HepG2 (cell line): ENCODE results near the gene ANKMY2. TPM values are rescaled to one million over a fixed set of nuclear protein-coding genes. Genes with fewer than 3 reads are reported as not detected.

ENCODE experiments used
- ATAC-seq: fragments of 200-7000 bp; cut with Tn5 transposase; 3 replicates; pipeline ENCODE4 v1.9.1; 2020; ENCODE audit warnings: mild to moderate bottlenecking, moderate library complexity
- BruUV-seq: library from RNA; stranded (reverse); fragments of 400-500 nt; replicated peaks from 2 replicates; lab custom pipeline; 2021; lab: Mats Ljungman, UMichigan
- CTCF ChIA-PET: fragments of 300-600 bp; formaldehyde crosslinking; extraction: SDS; loops from one replicate; lab custom pipeline; 2021; ENCODE audit warnings: low total read pairs, inconsistent platforms, low intra/inter-chr PET ratio; lab: Yijun Ruan, JAX
- POLR2A ChIA-PET: fragments of 350-600 bp; sonication (Branson Sonifier 250); formaldehyde crosslinking; loops from one replicate; lab custom pipeline; 2020; ENCODE audit warnings: antibody characterized with exemption, inconsistent platforms; lab: Yijun Ruan, JAX
- DNase-seq: peaks from one replicate; pipeline ENCODE4 v3.0.0-alpha.2; 2015; ENCODE audit warnings: low spot score
- FAIRE-seq: peaks from 3 replicates; lab custom pipeline; 2011; peaks lifted over from hg19 to GRCh38; lab: Jason Lieb, UNC
- H2AFZ ChIP-seq: one replicate; pipeline ENCODE4 v1.6.1; 2011; ENCODE audit warnings: low read length, inconsistent platforms
- H3K27ac ChIP-seq: fragments of 300-600 bp; 3 replicates; pipeline ENCODE4 v1.8.0; 2011; ENCODE audit warnings: mixed run types, mild to moderate bottlenecking, mixed read lengths, low read length, inconsistent platforms; ENCODE audit not compliant: insufficient read depth; ENCODE audit errors: extremely low read length
- H3K27me3 ChIP-seq, 2 experiments: fragments of 200-600 bp in 1 of 2; 2 replicates in 1 of 2; 3 replicates in 1 of 2; pipeline versions ENCODE4 v1.6.0 to v1.8.0; 2011; ENCODE audit warnings: low read length in 2 of 2, mild to moderate bottlenecking in 2 of 2, moderate library complexity in 2 of 2, inconsistent platforms in 1 of 2; ENCODE audit not compliant: insufficient read depth in 2 of 2, control insufficient read depth in 1 of 2
- H3K36me3 ChIP-seq, 2 experiments: fragments of 200-600 bp in 1 of 2; replicated peaks in 1 of 2; 2 replicates in 1 of 2; 3 replicates in 1 of 2; pipeline versions ENCODE4 v1.5.1 to v1.8.0; 2011; ENCODE audit warnings: low read length in 2 of 2, inconsistent platforms in 1 of 2; ENCODE audit not compliant: insufficient read depth in 2 of 2, control insufficient read depth in 1 of 2
- H3K4me1 ChIP-seq: 2 replicates; pipeline ENCODE4 v1.5.1; 2012; ENCODE audit warnings: low read length, inconsistent platforms; ENCODE audit not compliant: insufficient read depth
- H3K4me2 ChIP-seq: 2 replicates; pipeline ENCODE4 v1.6.0; 2011; ENCODE audit warnings: low read depth, low read length, inconsistent platforms
- H3K4me3 ChIP-seq, 3 experiments: fragments of 200-600 bp in 1 of 3; sonication (generic), shearing (Covaris generic) in 1 of 3; replicated peaks in 1 of 3; 2 replicates each; pipeline ENCODE4 v1.5.1; 2011 to 2016; ENCODE audit warnings: low read length in 3 of 3, inconsistent platforms in 2 of 3, low read depth in 2 of 3, mild to moderate bottlenecking in 2 of 3, control low read depth in 1 of 3, mixed read lengths in 1 of 3; ENCODE audit not compliant: insufficient read depth in 1 of 3
- H3K79me2 ChIP-seq: one replicate; pipeline ENCODE4 v1.6.1; 2011; ENCODE audit warnings: low read length, inconsistent platforms; ENCODE audit not compliant: insufficient read depth
- H3K9ac ChIP-seq: 2 replicates; pipeline ENCODE4 v1.6.0; 2011; ENCODE audit warnings: mild to moderate bottlenecking, low read depth, low read length, inconsistent platforms; ENCODE audit not compliant: insufficient read depth
- H3K9me3 ChIP-seq: 2 replicates; pipeline ENCODE4 v1.5.1; 2012; ENCODE audit warnings: mild to moderate bottlenecking, low read length
- H4K20me1 ChIP-seq: 2 replicates; pipeline ENCODE4 v1.6.0; 2011; ENCODE audit warnings: inconsistent platforms, mild to moderate bottlenecking, low read length, moderate library complexity; ENCODE audit not compliant: insufficient read depth
- BCL6 ChIP-seq: IDR thresholded peaks from 2 replicates; pipeline ENCODE4 v1.6.1; 2016; ENCODE audit warnings: missing genetic modification reagents, missing compliant biosample characterization
- BORCS8-MEF2B ChIP-seq: sonication (generic); formaldehyde crosslinking; IDR thresholded peaks from 2 replicates; pipeline ENCODE4 v1.8.0; 2022; ENCODE audit warnings: mild to moderate bottlenecking, missing genetic modification reagents
- KLF9 ChIP-seq: IDR thresholded peaks from 2 replicates; pipeline ENCODE4 v1.6.1; 2016; ENCODE audit warnings: low read depth
- TBL1XR1 ChIP-seq: fragments of 150-350 bp; IDR thresholded peaks from 2 replicates; pipeline ENCODE4 v1.6.1; 2014; ENCODE audit warnings: borderline replicate concordance, low read length; ENCODE audit not compliant: partially characterized antibody
- ZBTB21 ChIP-seq: sonication (generic); formaldehyde crosslinking; IDR thresholded peaks from 2 replicates; pipeline ENCODE4 v1.4.0; 2020; ENCODE audit warnings: missing genetic modification reagents
- ZNF263 ChIP-seq: sonication (generic); formaldehyde crosslinking; IDR thresholded peaks from 2 replicates; pipeline ENCODE4 v1.4.0; 2020; ENCODE audit warnings: missing genetic modification reagents
- ZZZ3 ChIP-seq: sonication (generic); formaldehyde crosslinking; IDR thresholded peaks from 2 replicates; pipeline ENCODE4 v1.4.0; 2020; ENCODE audit warnings: missing genetic modification reagents, mild to moderate bottlenecking, borderline replicate concordance
- WGBS: methylation state at CpG from one replicate; pipeline ENCODE4 v1.1.6; 2017; ENCODE audit warnings: low lambda C conversion rate; 5-methylcytosine and 5-hydroxymethylcytosine counted together
- in situ Hi-C: cut with HindIII; loops from 2 replicates; pipeline ENCODE4 v1.10.0; 2017; ENCODE audit warnings: low pct_unique_long_range_greater_than_20kb; ENCODE audit not compliant: extremely low pct_ligation_motif_present
- intact Hi-C: fragments of 100-400 bp; cut with micrococcal nuclease; formaldehyde crosslinking; loops from one replicate; pipeline ENCODE4 v1.10.0; 2022; ENCODE audit not compliant: unreplicated experiment
- polyA plus RNA-seq, 8 experiments: library from polyadenylated mRNA; depleted of rRNA in 3 of 8; stranded (reverse) in 7 of 8; unstranded in 1 of 8; fragments of >200 nt; fragmentation: Illumina TruSeq in 4 of 8; extraction: Trizol in 4 of 8; gene quantifications; 2 replicates each; pipeline versions ENCODE4 v1.2.1 to v1.2.3, GENCODE V29; 2011 to 2016; ENCODE audit warnings: low read depth in 4 of 8, missing spikeins in 1 of 8, mixed read lengths in 1 of 8; ENCODE audit not compliant: insufficient read depth in 1 of 8
- total RNA-seq, 5 experiments: library from RNA; depleted of rRNA; stranded (reverse); fragments of >200 nt; fragmentation: Illumina TruSeq; extraction: Trizol; gene quantifications; 2 replicates each; pipeline ENCODE4 v1.2.3, GENCODE V29; 2016; ENCODE audit warnings: low read depth in 1 of 5
- TF ChIP-seq, protein P1 (sequence below): IDR thresholded peaks from 2 replicates; pipeline ENCODE4 v1.6.1; 2016; ENCODE audit warnings: low read depth, control low read depth
- TF ChIP-seq, protein P2 (sequence below): sonication (generic); formaldehyde crosslinking; IDR thresholded peaks from 2 replicates; pipeline ENCODE4 v1.5.0; 2020; ENCODE audit warnings: missing genetic modification reagents
- TF ChIP-seq, protein P3 (sequence below): sonication (generic); formaldehyde crosslinking; IDR thresholded peaks from 2 replicates; pipeline ENCODE4 v1.8.1; 2022; ENCODE audit warnings: low read depth, mild to moderate bottlenecking, missing genetic modification reagents

ANKMY2 gene
- total and polyA plus RNA-seq, 2 of the 13 experiments (the other 11 are each of a cell fraction or from before 2014, with no cell fraction given), result 12.2 to 21.6 TPM

DNA sequence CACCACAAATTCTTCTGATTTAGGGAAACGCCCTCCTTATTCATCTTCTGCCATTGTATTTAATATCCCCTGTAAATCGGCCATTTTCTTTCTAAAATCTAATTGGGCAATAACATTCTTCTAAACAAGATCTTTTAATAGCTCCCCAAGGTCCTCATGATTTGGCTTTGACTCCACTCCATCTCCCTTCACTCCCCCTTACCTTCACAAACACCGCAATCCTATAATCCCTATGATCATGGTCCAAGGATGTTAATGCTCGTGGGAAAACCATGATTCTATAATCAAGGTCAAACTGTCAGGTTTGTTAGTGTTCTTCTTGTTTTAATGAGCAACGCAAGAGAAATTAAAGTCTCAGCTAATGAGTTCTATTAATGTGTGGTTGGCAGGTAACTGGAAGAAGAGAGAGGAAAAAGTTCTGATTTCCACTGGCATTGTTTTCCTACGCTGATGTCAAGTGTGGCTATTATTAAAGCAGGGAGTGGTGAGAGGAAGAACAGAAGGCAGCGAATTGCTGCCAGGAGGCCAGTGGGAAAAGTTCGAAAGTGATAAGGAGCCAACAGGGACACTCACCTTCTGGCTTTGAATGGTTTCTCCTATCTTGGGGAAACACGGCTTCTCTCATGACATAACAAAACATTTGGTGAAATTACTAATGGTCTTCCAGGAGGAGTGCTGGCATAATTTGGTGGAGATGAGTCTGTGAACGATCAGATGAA lies 90.9 kb downstream of the ANKMY2 start:
- intact Hi-C loops, result no loop called here
- BruUV-seq, result no TSS peak
- Histone ChIP-seq H3K4me2 (no peak overlapping the region), H4K20me1 (no peaks in the 10 kb centered on the region), H3K9me3 (no peaks in the 10 kb centered on the region), H2AFZ (no peak overlapping the region), H3K36me3 (no peaks in the 10 kb centered on the region), H3K9ac (no peak overlapping the region), H3K4me1 (no peaks in the 10 kb centered on the region), H3K79me2 (no peaks in the 10 kb centered on the region), H3K27me3 (no peaks in the 10 kb centered on the region), H3K27ac (no peak overlapping the region), H3K4me3 (no peak overlapping the region)
- no peak for FAIRE-seq
- CTCF ChIA-PET, result no interaction called here
- 19% methylated on average over 10 of the region's 10 CpGs for WGBS
- no peak for ATAC-seq
- in situ Hi-C loops, result no loop called here
- no peak for DNase-seq
- POLR2A ChIA-PET, result no interaction called here
- TF ChIP-seq TBL1XR1 (no peak), ZZZ3 (CRISPR knock-in tag) (no peak), ZNF263 (CRISPR knock-in tag) (no peak), BORCS8-MEF2B (CRISPR knock-in tag) (no peak), KLF9 (no peak), ZBTB21 (CRISPR knock-in tag) (no peak), BCL6 (no peak)
- TF ChIP-seq, protein P1, sequence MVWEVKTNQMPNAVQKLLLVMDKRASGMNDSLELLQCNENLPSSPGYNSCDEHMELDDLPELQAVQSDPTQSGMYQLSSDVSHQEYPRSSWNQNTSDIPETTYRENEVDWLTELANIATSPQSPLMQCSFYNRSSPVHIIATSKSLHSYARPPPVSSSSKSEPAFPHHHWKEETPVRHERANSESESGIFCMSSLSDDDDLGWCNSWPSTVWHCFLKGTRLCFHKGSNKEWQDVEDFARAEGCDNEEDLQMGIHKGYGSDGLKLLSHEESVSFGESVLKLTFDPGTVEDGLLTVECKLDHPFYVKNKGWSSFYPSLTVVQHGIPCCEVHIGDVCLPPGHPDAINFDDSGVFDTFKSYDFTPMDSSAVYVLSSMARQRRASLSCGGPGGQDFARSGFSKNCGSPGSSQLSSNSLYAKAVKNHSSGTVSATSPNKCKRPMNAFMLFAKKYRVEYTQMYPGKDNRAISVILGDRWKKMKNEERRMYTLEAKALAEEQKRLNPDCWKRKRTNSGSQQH, result no peak
- TF ChIP-seq, protein P2, sequence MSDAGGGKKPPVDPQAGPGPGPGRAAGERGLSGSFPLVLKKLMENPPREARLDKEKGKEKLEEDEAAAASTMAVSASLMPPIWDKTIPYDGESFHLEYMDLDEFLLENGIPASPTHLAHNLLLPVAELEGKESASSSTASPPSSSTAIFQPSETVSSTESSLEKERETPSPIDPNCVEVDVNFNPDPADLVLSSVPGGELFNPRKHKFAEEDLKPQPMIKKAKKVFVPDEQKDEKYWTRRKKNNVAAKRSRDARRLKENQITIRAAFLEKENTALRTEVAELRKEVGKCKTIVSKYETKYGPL (CRISPR knock-in tag), result no peak
- TF ChIP-seq, protein P3, sequence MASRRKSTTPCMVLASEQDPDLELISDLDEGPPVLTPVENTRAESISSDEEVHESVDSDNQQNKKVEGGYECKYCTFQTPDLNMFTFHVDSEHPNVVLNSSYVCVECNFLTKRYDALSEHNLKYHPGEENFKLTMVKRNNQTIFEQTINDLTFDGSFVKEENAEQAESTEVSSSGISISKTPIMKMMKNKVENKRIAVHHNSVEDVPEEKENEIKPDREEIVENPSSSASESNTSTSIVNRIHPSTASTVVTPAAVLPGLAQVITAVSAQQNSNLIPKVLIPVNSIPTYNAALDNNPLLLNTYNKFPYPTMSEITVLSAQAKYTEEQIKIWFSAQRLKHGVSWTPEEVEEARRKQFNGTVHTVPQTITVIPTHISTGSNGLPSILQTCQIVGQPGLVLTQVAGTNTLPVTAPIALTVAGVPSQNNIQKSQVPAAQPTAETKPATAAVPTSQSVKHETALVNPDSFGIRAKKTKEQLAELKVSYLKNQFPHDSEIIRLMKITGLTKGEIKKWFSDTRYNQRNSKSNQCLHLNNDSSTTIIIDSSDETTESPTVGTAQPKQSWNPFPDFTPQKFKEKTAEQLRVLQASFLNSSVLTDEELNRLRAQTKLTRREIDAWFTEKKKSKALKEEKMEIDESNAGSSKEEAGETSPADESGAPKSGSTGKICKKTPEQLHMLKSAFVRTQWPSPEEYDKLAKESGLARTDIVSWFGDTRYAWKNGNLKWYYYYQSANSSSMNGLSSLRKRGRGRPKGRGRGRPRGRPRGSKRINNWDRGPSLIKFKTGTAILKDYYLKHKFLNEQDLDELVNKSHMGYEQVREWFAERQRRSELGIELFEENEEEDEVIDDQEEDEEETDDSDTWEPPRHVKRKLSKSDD (CRISPR knock-in tag), result no peak
